GM19193 (cell line): ENCODE data around the gene ZNF208.

Experiments
- POLR2A ChIP-seq: IDR thresholded peaks from 4 replicates; pipeline ENCODE4 v1.6.1; 2011; ENCODE audit not compliant: insufficient read depth, insufficient read length; ENCODE audit errors: extremely low read depth

ZNF208 gene

DNA sequence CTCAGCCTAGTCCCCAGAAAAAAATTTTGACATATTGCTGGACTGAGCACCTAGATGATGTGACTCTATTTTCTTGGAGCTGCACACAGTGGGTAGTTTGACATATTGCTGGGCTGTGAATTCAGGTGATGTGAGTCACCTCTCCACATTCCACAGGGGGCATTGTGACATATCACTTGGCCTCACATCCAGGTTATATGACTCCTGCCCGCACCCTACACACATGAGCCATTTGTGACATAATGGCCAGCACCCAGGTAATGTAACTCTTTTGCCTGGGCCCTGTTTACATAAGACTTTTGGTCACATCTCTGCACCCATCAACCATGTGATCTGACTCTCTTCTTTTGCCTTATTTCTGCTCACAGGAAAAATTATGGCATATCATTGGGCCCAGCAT is 119.7 kb downstream of the ZNF208 start:
- TF ChIP-seq POLR2A, result no peak

DNA sequence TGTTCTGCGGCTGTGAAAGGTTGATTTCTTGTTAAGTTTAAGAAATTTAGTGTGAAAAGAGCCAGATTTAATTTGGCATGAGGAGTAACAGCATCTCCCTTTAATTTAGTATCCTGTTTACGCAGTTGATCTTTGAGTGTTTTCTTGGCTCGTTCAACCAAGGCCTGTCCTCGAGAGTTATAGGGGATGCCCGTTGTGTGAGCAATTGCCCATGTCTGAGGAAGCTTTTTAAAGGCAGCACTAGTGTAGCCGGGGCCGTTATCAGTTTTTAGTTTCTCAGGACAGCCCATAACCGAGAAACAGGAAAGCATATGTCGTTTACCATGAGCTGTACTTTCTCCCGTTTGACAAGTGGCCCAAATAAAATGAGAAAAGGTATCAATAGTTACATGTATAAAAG is 127.2 kb downstream of the ZNF208 start:
- no peak for TF ChIP-seq POLR2A
